WTC11 (cell line): ENCODE results near the gene PC.

Experiments used
- AFF4 ChIP-seq: sonication (generic); formaldehyde crosslinking; IDR thresholded peaks from 2 replicates; pipeline ENCODE4 v1.8.1; 2023; ENCODE audit warnings: mild to moderate bottlenecking, missing genetic modification reagents, borderline replicate concordance
- CTCF ChIP-seq: fragments of 200-600 bp; IDR thresholded peaks from 2 replicates; pipeline ENCODE4 v1.8.0; 2022; ENCODE audit warnings: antibody characterized with exemption
- SOX15 ChIP-seq: fragments of 250-450 bp; sonication (Bioruptor Pico); IDR thresholded peaks from 2 replicates; pipeline ENCODE4 v1.9.0; 2021; ENCODE audit warnings: mild to moderate bottlenecking
- STAT6 ChIP-seq: sonication (generic); formaldehyde crosslinking; conservative IDR thresholded peaks from 2 replicates; pipeline ENCODE4 v1.8.1; 2023; ENCODE audit warnings: mild to moderate bottlenecking, low read depth, missing genetic modification reagents, moderate library complexity
- TEAD4 ChIP-seq: sonication (generic); formaldehyde crosslinking; IDR thresholded peaks from 2 replicates; pipeline ENCODE4 v1.8.0; 2022; ENCODE audit warnings: mild to moderate bottlenecking, missing genetic modification reagents

- no peak for TF ChIP-seq SOX15
- TF ChIP-seq AFF4 (CRISPR knock-in tag) = no peak
- no peak for TF ChIP-seq STAT6 (CRISPR knock-in tag)
- TF ChIP-seq CTCF = no peak
- TF ChIP-seq TEAD4 (CRISPR knock-in tag) = no peak
Measured at GRCh38 chr11:66920978-66921784, 37.0 kb downstream of the PC start.
